AG04450 (cell line): Measurements from ENCODE around the gene CPNE1. TPM values are rescaled to one million over a fixed set of nuclear protein-coding genes. Genes with fewer than 3 reads are reported as not detected.

ENCODE experiments used
- CTCF ChIA-PET: fragments of 300-600, 350-600 bp; formaldehyde crosslinking; extraction: SDS; loops from one replicate; lab custom pipeline; 2022; ENCODE audit warnings: antibody characterized with exemption, inconsistent platforms; lab: Charles Lee
- POLR2A ChIA-PET: fragments of 350-600 bp; formaldehyde crosslinking; extraction: SDS; loops from one replicate; lab custom pipeline; 2021; ENCODE audit warnings: antibody characterized with exemption, inconsistent platforms; lab: Yijun Ruan, JAX
- DNase-seq: peaks from one replicate; pipeline ENCODE4 v3.0.0-alpha.2; 2011; ENCODE audit warnings: low read depth, low spot score
- H3K27ac ChIP-seq: one replicate; pipeline ENCODE4 v1.5.1; 2012; ENCODE audit warnings: low read depth, low read length, control low read depth
- H3K27me3 ChIP-seq: one replicate; pipeline ENCODE4 v1.6.0; 2012; ENCODE audit warnings: low read length; ENCODE audit not compliant: control insufficient read depth, insufficient read depth
- H3K4me3 ChIP-seq: 2 replicates; pipeline ENCODE4 v1.5.1; 2011; ENCODE audit warnings: mild to moderate bottlenecking, low read depth, low read length, control low read depth
- H3K9me3 ChIP-seq: 2 replicates; pipeline ENCODE4 v1.5.1; 2012; ENCODE audit warnings: low read length; ENCODE audit not compliant: control insufficient read depth, insufficient read depth
- polyA plus RNA-seq: library from polyadenylated mRNA; depleted of rRNA; stranded (reverse); fragments of >200 nt; gene quantifications from 2 replicates; pipeline ENCODE4 v1.2.3, GENCODE V29; 2011
- TF ChIP-seq, protein P1 (sequence below): IDR thresholded peaks from 2 replicates; pipeline ENCODE4 v1.5.1; 2011; ENCODE audit warnings: low read depth, low read length, control low read depth, inconsistent platforms

Gene CPNE1
- polyA plus RNA-seq, 1 experiment = 95.1 TPM

DNA sequence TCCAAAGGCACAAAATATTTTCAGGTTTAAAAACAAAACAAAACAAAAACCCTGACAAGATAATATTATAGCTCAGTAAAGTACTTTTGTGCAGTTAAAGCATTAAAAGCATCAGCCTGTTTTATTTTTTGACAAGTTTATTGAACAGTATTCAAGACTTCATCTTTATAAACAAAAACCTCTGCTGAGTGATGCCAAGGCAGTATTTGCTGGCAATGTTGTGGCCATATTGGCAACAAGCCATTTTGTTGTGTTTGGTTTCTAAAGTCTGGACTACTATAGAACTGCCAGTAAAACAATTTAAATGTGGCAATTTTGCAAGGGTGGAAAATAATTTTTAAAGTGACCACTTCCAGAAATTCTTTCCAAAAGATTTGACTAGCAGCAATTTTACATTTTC, 15.9 kb downstream of the CPNE1 start:
- Histone ChIP-seq H3K9me3 (no peaks in the 10 kb centered on the region), H3K4me3 (no peak overlapping the region), H3K27me3 (no peaks in the 10 kb centered on the region), H3K27ac (no peak overlapping the region)
- ChIA-PET CTCF (interaction anchor here (0.7 to 1.8 kb wide), 3 partner anchors 138 to 201 kb away, joined by 3 to 4 read pairs (median 3); no protein-coding TSS in a partner anchor), POLR2A (interaction anchor here (0.9 kb wide), 1 partner anchor 15 kb away, joined by 3 read pairs; no protein-coding TSS in a partner anchor)
- DNase-seq = no peak
- TF ChIP-seq, protein P1, sequence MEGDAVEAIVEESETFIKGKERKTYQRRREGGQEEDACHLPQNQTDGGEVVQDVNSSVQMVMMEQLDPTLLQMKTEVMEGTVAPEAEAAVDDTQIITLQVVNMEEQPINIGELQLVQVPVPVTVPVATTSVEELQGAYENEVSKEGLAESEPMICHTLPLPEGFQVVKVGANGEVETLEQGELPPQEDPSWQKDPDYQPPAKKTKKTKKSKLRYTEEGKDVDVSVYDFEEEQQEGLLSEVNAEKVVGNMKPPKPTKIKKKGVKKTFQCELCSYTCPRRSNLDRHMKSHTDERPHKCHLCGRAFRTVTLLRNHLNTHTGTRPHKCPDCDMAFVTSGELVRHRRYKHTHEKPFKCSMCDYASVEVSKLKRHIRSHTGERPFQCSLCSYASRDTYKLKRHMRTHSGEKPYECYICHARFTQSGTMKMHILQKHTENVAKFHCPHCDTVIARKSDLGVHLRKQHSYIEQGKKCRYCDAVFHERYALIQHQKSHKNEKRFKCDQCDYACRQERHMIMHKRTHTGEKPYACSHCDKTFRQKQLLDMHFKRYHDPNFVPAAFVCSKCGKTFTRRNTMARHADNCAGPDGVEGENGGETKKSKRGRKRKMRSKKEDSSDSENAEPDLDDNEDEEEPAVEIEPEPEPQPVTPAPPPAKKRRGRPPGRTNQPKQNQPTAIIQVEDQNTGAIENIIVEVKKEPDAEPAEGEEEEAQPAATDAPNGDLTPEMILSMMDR = no peak

DNA sequence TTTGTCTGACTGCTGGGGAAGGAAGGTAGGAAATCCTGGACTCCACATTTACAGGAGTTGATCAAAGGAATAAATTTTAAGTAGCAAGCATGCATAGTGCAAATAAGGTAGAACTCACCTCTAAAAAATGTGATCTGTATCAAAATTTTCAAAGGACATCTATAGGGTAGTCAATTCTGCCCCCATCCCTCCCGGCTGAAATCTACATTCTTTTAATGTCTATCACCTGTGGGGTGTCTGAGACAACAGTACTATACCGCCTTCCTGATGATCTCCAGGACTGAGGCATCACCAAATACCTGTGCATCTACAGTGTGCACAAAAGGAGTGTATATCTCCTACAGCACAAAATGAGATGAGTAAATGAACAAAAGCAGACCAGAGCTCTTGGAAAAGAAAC, 19.9 kb downstream of the CPNE1 start:
- Histone ChIP-seq H3K4me3 (no peak overlapping the region), H3K9me3 (no peaks in the 10 kb centered on the region), H3K27ac (no peak overlapping the region), H3K27me3 (no peaks in the 10 kb centered on the region)
- TF ChIP-seq, protein P1 = no peak
- POLR2A ChIA-PET = no interaction called here
- no peak for DNase-seq
- CTCF ChIA-PET = no interaction called here

DNA sequence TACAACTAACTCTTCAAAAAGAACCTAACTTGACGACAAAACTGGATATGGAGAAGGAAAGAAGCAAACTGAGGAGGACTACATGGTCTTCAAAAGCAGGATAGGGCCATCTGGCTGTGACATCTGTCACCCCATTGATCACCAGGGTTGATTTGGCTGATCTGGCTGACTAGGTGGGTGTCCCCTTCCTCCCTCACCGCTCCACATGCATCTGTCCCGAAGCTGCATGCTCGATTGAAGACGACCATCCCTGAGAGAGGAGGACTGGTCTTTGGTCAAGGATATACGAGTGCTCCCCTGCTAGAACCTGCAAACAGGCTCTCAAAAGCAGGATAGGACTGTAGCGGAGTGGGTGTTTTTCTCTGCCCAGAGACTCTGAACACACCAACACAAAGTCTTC, 21.7 kb downstream of the CPNE1 start:
- Histone ChIP-seq H3K27me3 (no peaks in the 10 kb centered on the region), H3K9me3 (no peaks in the 10 kb centered on the region), H3K27ac (no peak overlapping the region), H3K4me3 (no peak overlapping the region)
- no peak for DNase-seq
- TF ChIP-seq, protein P1 = no peak
- CTCF ChIA-PET = no interaction called here
- POLR2A ChIA-PET = no interaction called here

DNA sequence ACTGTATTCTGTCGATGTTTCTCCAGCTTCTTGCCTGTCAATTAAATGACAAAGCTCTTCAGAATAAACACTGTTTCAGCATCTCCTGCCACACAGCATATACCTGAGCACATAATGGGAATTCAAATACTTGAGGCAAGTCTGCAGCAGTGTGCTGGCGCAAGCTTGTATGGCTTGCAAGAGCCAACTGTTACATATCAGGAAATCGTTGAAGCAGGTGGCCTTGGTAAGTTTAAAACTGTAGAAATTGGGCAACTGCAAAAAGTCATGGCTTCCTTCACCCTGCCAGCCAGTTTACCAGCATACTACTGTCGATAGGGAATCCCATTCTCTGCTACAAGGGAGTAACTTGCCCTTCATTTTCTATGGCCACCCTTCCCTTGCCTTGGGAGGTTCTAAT, 23.0 kb downstream of the CPNE1 start:
- Histone ChIP-seq H3K9me3 (no peaks in the 10 kb centered on the region), H3K27me3 (no peaks in the 10 kb centered on the region), H3K4me3 (no peak overlapping the region), H3K27ac (no peak overlapping the region)
- TF ChIP-seq, protein P1 = no peak
- POLR2A ChIA-PET = no interaction called here
- DNase-seq = no peak
- CTCF ChIA-PET = no interaction called here

DNA sequence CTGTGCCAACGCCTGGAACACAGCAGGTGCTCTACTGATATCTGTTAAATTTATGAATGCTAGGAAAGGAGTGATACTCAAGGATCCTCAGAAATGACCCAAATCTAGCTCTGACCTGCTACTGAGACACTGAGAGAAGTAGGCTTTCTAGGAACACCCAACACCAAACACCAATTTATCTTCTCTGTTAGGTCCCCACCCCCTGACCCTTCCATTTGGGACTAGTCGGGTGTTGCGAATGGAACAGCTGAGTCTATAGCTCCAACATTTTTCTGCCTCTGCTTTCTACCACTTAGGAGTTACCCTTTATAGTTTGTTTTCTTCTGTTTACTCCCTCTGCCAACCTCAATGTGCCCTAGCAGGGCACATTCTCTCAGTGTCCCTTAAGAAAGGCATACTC, 24.0 kb downstream of the CPNE1 start:
- H3K9me3 ChIP-seq = no peaks in the 10 kb centered on the region
- no peak overlapping the region for H3K4me3 ChIP-seq
- H3K27me3 ChIP-seq = no peaks in the 10 kb centered on the region
- TF ChIP-seq, protein P1 = no peak
- no peak for DNase-seq
- ChIA-PET CTCF (no interaction called here), POLR2A (interaction anchor here (0.6 kb wide), 1 partner anchor 11 kb away, joined by 3 read pairs; no protein-coding TSS in a partner anchor)
- no peak overlapping the region for H3K27ac ChIP-seq
